Colonic mucosa (tissue), 4 donors: ENCODE data around the gene AP4B1. TPM values are rescaled to one million over a fixed set of nuclear protein-coding genes. Genes with fewer than 3 reads are reported as not detected.
"Not testable (repeated sequence)": the region's sequence is repeated elsewhere in the genome, so short reads cannot be mapped to it uniquely, and the experiment has no call there.

Experiments
- DNase-seq: peaks from one replicate; pipeline ENCODE4 v3.0.0-alpha.2; 2020
- H3K27ac ChIP-seq: fragments of 200-600 bp; one replicate; pipeline ENCODE4 v1.8.0; 2021
- H3K27me3 ChIP-seq: fragments of 200-600 bp; one replicate; pipeline ENCODE4 v1.8.0; 2021
- H3K36me3 ChIP-seq: fragments of 200-600 bp; one replicate; pipeline ENCODE4 v1.8.0; 2021
- H3K4me1 ChIP-seq: fragments of 200-600 bp; one replicate; pipeline ENCODE4 v1.8.0; 2021; ENCODE audit warnings: mild to moderate bottlenecking
- H3K4me3 ChIP-seq: fragments of 200-600 bp; one replicate; pipeline ENCODE4 v1.8.0; 2021
- H3K9ac ChIP-seq, 2 donors: one replicate each; pipeline ENCODE4 v1.7.0; 2013; ENCODE audit warnings: control low read depth in 2 of 2, low read depth in 2 of 2, low read length in 2 of 2
- H3K9me3 ChIP-seq: fragments of 200-600 bp; one replicate; pipeline ENCODE4 v1.8.0; 2021
- intact Hi-C: fragments of 100-400 bp; cut with DNase I; formaldehyde crosslinking; loops from one replicate; pipeline ENCODE4 v1.14.1; 2022
- total RNA-seq, 2 donors: library from RNA; stranded (reverse); fragmentation: NEBNext Ultra II Directional in 1 of 2; extraction: Animal tissue kit (Norgen Biotek cat#: 25700) in 1 of 2; gene quantifications; one replicate each; pipeline ENCODE4 v1.2.1, GENCODE V29; 2021
- TF ChIP-seq, protein P1 (sequence below): fragments of 200-600 bp; IDR thresholded peaks from one replicate; pipeline ENCODE4 v1.8.0; 2022; ENCODE audit warnings: antibody characterized with exemption, mild to moderate bottlenecking
- donor health status: healthy.
- donor health status: DM: no; HTN: no; CAD: no.
- donor health status: DM: no; HTN: no; CAD: no.

Gene AP4B1
- total RNA-seq, 2 donors from 2014 or later: 19.7 to 31.5 TPM

GRCh38 chr1:113857776-113858175 lies 46.8 kb downstream of the AP4B1 start:
- no peak overlapping the region for H3K27ac ChIP-seq

DNA sequence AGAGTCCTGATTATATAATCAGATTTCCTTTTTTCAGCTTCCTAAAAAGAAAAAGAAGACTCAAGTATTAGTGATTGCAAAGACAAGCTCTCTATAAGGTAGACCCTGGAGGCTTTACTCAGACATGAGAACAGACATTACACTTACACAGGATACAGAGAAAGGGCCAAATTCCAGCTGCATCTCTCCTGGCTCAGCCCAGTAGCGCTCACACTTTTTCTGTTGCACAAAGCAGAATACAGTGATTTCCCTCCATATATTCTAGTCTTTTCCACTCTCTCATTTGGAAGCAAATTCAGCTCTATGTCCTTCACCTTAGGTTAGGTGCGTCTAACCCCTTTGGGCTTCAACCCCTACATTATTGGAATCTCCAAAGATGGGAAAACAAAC lies 48.2 kb downstream of the AP4B1 start:
- H3K4me1 ChIP-seq: no peaks in the 10 kb centered on the region
- no peaks in the 10 kb centered on the region for H3K36me3 ChIP-seq
- intact Hi-C loops: no loop called here
- H3K9ac ChIP-seq: no peak overlapping the region
- no peak overlapping the region for H3K27ac ChIP-seq
- H3K9me3 ChIP-seq: no peaks in the 10 kb centered on the region
- DNase-seq: no peak
- no peak overlapping the region for H3K4me3 ChIP-seq
- TF ChIP-seq, protein P1, sequence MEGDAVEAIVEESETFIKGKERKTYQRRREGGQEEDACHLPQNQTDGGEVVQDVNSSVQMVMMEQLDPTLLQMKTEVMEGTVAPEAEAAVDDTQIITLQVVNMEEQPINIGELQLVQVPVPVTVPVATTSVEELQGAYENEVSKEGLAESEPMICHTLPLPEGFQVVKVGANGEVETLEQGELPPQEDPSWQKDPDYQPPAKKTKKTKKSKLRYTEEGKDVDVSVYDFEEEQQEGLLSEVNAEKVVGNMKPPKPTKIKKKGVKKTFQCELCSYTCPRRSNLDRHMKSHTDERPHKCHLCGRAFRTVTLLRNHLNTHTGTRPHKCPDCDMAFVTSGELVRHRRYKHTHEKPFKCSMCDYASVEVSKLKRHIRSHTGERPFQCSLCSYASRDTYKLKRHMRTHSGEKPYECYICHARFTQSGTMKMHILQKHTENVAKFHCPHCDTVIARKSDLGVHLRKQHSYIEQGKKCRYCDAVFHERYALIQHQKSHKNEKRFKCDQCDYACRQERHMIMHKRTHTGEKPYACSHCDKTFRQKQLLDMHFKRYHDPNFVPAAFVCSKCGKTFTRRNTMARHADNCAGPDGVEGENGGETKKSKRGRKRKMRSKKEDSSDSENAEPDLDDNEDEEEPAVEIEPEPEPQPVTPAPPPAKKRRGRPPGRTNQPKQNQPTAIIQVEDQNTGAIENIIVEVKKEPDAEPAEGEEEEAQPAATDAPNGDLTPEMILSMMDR: no peak
- H3K27me3 ChIP-seq: no peaks in the 10 kb centered on the region

More at GRCh38 chr1:113857776-113858175, 46.8 kb downstream of the AP4B1 start:
- no peak overlapping the region for H3K9ac ChIP-seq
- H3K4me3 ChIP-seq: no peak overlapping the region
- TF ChIP-seq, protein P1: no peak
- H3K36me3 ChIP-seq: no peaks in the 10 kb centered on the region
- no peaks in the 10 kb centered on the region for H3K27me3 ChIP-seq
- intact Hi-C loops: no loop called here
- no peaks in the 10 kb centered on the region for H3K4me1 ChIP-seq
- no peak for DNase-seq
- no peaks in the 10 kb centered on the region for H3K9me3 ChIP-seq

- intact Hi-C loops: no loop called here
- Histone ChIP-seq H3K27me3 (no peaks in the 10 kb centered on the region), H3K9ac (no peak overlapping the region), H3K9me3 (no peaks in the 10 kb centered on the region), H3K4me3 (no peak overlapping the region), H3K27ac (no peak overlapping the region), H3K36me3 (no peaks in the 10 kb centered on the region), H3K4me1 (no peaks in the 10 kb centered on the region)
- DNase-seq: no peak
- TF ChIP-seq, protein P1: no peak
Observed at GRCh38 chr1:113855630-113856400, 48.8 kb downstream of the AP4B1 start.

GRCh38 chr1:113854234-113854633 lies 50.4 kb downstream of the AP4B1 start:
- no peaks in the 10 kb centered on the region for H3K36me3 ChIP-seq
- TF ChIP-seq, protein P1: no peak
- H3K9me3 ChIP-seq: no peaks in the 10 kb centered on the region
- H3K9ac ChIP-seq: no peak overlapping the region
- no peak overlapping the region for H3K4me3 ChIP-seq
- intact Hi-C loops: no loop called here
- no peaks in the 10 kb centered on the region for H3K27me3 ChIP-seq
- H3K4me1 ChIP-seq: no peaks in the 10 kb centered on the region
- no peak overlapping the region for H3K27ac ChIP-seq
- no peak for DNase-seq

GRCh38 chr1:113852694-113853093 lies 51.9 kb downstream of the AP4B1 start:
- H3K4me1 ChIP-seq, H3K27me3 ChIP-seq, H3K27ac ChIP-seq, H3K9ac ChIP-seq, intact Hi-C loops, H3K36me3 ChIP-seq, H3K4me3 ChIP-seq, H3K9me3 ChIP-seq, DNase-seq: not testable (repeated sequence)

- intact Hi-C loops: no loop called here
- no peak for DNase-seq
- Histone ChIP-seq H3K27ac (no peak overlapping the region), H3K4me1 (no peaks in the 10 kb centered on the region), H3K27me3 (no peaks in the 10 kb centered on the region), H3K9ac (no peak overlapping the region), H3K4me3 (no peak overlapping the region), H3K36me3 (no peaks in the 10 kb centered on the region), H3K9me3 (no peaks in the 10 kb centered on the region)
- TF ChIP-seq, protein P1: no peak
Observed at GRCh38 chr1:113850127-113850796, 54.3 kb downstream of the AP4B1 start.
